ENCODE measurements around the gene CCDC169.

DNA sequence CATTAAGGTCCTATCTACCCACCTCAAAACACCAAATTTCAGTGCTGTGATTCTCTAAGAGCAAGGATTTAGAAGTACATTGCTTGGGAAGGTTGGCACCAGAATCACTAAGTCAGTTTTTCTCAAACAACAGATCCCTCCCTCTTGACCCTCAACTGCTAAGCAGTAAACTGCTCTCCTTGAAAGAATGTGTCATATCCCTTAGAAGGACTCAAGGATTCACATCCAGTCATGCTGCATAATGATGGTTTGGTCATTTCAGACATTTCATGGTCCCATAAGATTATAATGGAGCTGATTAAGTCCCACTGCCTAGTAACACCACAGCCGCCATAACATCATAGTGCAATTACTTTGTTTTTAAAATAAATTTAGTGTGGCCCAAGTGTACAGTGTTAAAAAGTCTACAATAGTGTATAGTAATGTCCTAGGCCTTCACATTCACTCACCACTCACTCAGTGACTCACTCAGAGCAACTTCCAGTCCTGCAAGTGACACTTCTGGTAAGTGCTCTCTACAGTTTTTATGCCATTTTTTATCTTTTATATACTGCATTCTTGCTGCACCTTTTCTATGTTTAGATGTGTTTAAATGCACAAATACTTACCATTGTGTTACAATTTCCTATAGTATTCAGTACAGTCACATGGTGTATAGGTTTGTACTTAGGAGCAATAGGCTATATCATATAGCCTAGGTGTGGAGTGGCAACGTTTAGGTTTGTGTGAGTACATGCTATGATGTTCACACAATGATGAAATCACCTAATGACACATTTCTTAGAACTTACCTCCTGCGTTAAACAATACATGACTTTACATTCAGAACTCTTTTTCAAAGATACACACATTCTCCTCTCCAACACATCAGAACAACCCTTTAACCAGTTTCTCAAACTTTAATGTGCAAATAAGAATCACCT is 15.7 kb upstream of the CCDC169 start:
- TF ChIP-seq, protein P1, sequence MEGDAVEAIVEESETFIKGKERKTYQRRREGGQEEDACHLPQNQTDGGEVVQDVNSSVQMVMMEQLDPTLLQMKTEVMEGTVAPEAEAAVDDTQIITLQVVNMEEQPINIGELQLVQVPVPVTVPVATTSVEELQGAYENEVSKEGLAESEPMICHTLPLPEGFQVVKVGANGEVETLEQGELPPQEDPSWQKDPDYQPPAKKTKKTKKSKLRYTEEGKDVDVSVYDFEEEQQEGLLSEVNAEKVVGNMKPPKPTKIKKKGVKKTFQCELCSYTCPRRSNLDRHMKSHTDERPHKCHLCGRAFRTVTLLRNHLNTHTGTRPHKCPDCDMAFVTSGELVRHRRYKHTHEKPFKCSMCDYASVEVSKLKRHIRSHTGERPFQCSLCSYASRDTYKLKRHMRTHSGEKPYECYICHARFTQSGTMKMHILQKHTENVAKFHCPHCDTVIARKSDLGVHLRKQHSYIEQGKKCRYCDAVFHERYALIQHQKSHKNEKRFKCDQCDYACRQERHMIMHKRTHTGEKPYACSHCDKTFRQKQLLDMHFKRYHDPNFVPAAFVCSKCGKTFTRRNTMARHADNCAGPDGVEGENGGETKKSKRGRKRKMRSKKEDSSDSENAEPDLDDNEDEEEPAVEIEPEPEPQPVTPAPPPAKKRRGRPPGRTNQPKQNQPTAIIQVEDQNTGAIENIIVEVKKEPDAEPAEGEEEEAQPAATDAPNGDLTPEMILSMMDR (IDR thresholded peaks at IDR 0.05; ENCODE audit: poor library complexity, severe bottlenecking): no peak
- TF ChIP-seq POLR2AphosphoS5 (IDR thresholded peaks at IDR 0.05) (no peak), EZH2 (IDR thresholded peaks at IDR 0.05; ENCODE audit: borderline replicate concordance, insufficient read depth, low read length, poor library complexity, severe bottlenecking) (no peak), EP300 (conservative IDR thresholded peaks at IDR 0.05; ENCODE audit: poor library complexity, severe bottlenecking) (no peak), TAF1 (IDR thresholded peaks at IDR 0.05; ENCODE audit: low read depth) (no peak), SMC3 (conservative IDR thresholded peaks at IDR 0.05; ENCODE audit: poor library complexity) (no peak)
- TF ChIP-seq, protein P2, sequence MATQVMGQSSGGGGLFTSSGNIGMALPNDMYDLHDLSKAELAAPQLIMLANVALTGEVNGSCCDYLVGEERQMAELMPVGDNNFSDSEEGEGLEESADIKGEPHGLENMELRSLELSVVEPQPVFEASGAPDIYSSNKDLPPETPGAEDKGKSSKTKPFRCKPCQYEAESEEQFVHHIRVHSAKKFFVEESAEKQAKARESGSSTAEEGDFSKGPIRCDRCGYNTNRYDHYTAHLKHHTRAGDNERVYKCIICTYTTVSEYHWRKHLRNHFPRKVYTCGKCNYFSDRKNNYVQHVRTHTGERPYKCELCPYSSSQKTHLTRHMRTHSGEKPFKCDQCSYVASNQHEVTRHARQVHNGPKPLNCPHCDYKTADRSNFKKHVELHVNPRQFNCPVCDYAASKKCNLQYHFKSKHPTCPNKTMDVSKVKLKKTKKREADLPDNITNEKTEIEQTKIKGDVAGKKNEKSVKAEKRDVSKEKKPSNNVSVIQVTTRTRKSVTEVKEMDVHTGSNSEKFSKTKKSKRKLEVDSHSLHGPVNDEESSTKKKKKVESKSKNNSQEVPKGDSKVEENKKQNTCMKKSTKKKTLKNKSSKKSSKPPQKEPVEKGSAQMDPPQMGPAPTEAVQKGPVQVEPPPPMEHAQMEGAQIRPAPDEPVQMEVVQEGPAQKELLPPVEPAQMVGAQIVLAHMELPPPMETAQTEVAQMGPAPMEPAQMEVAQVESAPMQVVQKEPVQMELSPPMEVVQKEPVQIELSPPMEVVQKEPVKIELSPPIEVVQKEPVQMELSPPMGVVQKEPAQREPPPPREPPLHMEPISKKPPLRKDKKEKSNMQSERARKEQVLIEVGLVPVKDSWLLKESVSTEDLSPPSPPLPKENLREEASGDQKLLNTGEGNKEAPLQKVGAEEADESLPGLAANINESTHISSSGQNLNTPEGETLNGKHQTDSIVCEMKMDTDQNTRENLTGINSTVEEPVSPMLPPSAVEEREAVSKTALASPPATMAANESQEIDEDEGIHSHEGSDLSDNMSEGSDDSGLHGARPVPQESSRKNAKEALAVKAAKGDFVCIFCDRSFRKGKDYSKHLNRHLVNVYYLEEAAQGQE (IDR thresholded peaks at IDR 0.05; ENCODE audit: borderline replicate concordance): no peak

All from neural cell (in vitro differentiated cells).